Measurements from ENCODE around the gene FIBCD1.
"Not testable (repeated sequence)": the region's sequence is repeated elsewhere in the genome, so short reads cannot be mapped to it uniquely, and the experiment has no call there.

Gene FIBCD1

DNA sequence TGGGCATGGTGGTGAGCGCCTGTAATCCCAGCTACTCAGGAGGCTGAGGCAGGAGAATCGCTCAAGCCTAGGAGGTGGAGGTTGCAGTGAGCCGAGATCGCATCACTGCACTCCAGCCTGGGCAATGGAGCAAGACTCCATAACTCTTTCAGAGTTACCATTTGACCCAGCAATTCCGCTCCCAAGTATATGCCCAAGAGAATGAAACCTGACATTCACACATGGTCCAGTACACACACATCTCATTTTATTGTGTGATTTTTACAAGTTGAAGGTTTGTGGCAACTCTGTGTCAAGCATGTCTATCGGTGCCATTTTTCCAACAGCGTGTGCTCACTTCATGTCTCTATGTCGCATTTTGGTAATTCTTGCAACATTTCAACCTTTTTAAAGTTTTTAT lies 24.9 kb upstream of the FIBCD1 start:
- TF ChIP-seq POU2F2 (IDR thresholded peaks at IDR 0.05; ENCODE audit: low read depth, low read length) (no peak), POLR2AphosphoS5 (IDR thresholded peaks at IDR 0.05; ENCODE audit: low read depth, low read length) (no peak), SPI1 (IDR thresholded peaks at IDR 0.05; ENCODE audit: low read depth, low read length) (no peak), PAX5 (IDR thresholded peaks at IDR 0.05; ENCODE audit: insufficient read depth, low read length, severe bottlenecking) (no peak), TAF1 (IDR thresholded peaks at IDR 0.05; ENCODE audit: low read depth, low read length) (no peak), POLR2A (IDR thresholded peaks at IDR 0.05; ENCODE audit: low read depth, low read length) (no peak)
- no peak for FAIRE-seq
- no peak for DNase-seq (ENCODE audit: insufficient read length, low spot score)

DNA sequence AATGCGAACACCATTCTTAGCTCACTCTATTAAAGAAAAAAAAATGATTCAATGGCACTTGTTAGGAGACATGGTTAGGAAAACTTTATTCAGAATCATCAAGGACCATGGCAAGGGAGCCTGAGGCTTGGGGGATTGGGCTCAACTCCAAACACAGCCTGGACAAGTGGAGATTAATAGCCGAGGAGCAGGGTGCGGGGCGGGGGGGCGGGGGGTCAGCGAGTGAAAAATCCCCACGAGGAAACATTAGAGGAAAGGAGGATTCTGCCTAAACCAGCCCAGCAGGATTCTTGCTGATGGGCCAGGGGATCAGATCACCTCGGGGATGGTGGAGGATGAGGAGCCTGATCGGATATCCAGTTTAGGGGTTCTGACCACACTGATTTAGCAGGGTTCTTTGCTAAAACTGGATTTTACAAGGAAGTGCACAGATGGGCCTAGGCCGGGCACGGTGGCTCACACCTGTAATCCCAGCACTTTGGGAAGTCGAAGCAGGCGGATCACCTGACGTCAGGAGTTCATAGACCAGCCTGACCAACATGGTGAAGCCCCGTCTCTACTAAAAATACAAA lies 24.4 kb upstream of the FIBCD1 start:
- TF ChIP-seq PAX5 (IDR thresholded peaks at IDR 0.05; ENCODE audit: insufficient read depth, low read length, severe bottlenecking) = no peak
- no peak for TF ChIP-seq POLR2AphosphoS5 (IDR thresholded peaks at IDR 0.05; ENCODE audit: low read depth, low read length)
- TF ChIP-seq SPI1 (IDR thresholded peaks at IDR 0.05; ENCODE audit: low read depth, low read length) = no peak
- no peak for TF ChIP-seq POLR2A (IDR thresholded peaks at IDR 0.05; ENCODE audit: low read depth, low read length)
- TF ChIP-seq POU2F2 (IDR thresholded peaks at IDR 0.05; ENCODE audit: low read depth, low read length) = no peak
- no peak for TF ChIP-seq TAF1 (IDR thresholded peaks at IDR 0.05; ENCODE audit: low read depth, low read length)
- no peak for DNase-seq (ENCODE audit: insufficient read length, low spot score)
- no peak for FAIRE-seq

DNA sequence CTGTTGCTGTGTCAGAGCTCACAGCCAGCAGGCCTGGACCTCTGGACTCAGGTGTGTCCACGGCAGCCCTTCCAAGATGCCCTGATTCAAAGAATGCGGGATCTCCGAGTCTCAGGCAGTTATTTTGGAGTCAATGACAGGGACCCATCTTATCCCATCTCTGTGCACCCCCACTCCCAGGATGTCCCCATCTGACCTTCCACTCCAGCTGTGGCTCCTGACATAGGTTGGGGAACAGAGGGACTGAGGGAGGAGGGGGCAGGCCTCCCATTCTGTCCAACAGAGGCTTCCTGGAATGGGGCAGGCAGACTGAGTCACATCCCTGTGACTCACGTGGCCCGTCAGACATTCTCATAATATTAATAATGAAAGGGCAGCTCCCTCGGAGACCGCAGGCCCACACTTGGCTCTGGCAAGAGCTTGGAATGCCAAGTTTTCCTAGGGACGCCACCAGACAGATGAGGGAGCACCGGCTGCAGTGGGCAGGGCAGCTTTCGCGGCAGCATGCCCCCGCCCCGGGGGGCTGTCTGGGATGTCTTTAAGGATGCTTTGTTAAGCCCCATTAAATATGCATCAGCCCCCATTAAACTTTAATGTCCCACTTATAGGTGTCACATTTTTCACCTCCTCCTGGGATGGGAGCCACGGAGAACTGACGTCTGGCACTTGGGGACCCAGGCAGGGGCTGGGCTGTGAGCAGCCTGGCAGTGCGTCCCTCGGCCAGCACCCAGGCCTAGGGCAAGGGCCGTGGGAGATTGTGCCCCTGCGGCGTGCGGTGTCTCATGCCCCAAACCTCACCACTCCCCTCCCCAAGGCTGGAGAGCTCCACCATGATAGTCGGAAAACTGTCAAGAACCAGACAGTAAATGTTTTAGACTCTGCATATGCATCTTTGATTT lies 23.6 kb upstream of the FIBCD1 start:
- DNase-seq (ENCODE audit: insufficient read length, low spot score) (no peak), FAIRE-seq (no peak)
- TF ChIP-seq POLR2AphosphoS5 (IDR thresholded peaks at IDR 0.05; ENCODE audit: low read depth, low read length) (no peak), PAX5 (IDR thresholded peaks at IDR 0.05; ENCODE audit: insufficient read depth, low read length, severe bottlenecking) (no peak), TAF1 (IDR thresholded peaks at IDR 0.05; ENCODE audit: low read depth, low read length) (no peak), SPI1 (IDR thresholded peaks at IDR 0.05; ENCODE audit: low read depth, low read length) (no peak), POLR2A (IDR thresholded peaks at IDR 0.05; ENCODE audit: low read depth, low read length) (no peak), POU2F2 (IDR thresholded peaks at IDR 0.05; ENCODE audit: low read depth, low read length) (no peak)

DNA sequence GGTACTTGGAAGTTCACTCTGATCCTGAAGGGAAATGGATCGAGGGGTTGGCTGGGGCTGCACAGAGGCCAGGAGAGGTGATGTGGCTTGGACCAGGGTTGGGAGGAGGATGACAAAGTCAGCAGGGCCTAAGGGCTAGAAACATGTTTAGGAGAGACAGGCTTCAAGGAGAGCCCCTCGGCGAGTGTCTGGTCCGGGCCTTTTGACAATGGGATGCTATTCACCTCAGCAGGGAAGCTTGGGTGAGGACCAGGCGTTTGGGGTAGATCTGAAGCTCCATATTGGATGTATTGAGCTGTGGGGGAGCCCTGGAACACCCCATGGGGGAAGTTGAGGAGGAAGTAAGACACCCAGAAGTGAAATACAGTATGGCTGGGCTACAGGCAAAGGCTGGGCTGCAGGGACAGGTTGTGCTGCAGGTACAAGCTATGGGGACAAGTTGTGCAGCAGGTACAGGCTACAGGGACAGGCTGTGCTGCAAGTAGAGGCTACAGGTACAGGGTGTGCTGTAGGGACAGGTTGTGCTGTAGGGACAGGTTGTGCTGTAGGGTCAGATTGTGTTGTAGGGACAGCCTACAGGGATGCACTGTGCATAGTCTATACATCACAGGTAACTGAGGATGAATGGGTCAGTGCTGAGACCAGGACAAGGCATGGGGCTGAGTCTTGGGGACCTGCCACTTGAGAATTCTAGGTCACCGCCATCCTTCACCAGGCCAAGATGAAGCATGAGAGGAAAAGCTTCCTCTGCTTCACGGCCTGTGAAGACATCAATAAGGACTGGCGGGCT lies 22.7 kb upstream of the FIBCD1 start:
- DNase-seq (ENCODE audit: insufficient read length, low spot score) (no peak), FAIRE-seq (no peak)
- no peak for TF ChIP-seq POLR2AphosphoS5 (IDR thresholded peaks at IDR 0.05; ENCODE audit: low read depth, low read length)
- no peak for TF ChIP-seq SPI1 (IDR thresholded peaks at IDR 0.05; ENCODE audit: low read depth, low read length)
- no peak for TF ChIP-seq POU2F2 (IDR thresholded peaks at IDR 0.05; ENCODE audit: low read depth, low read length)
- TF ChIP-seq POLR2A (IDR thresholded peaks at IDR 0.05; ENCODE audit: low read depth, low read length) = no peak
- no peak for TF ChIP-seq PAX5 (IDR thresholded peaks at IDR 0.05; ENCODE audit: insufficient read depth, low read length, severe bottlenecking)
- TF ChIP-seq TAF1 (IDR thresholded peaks at IDR 0.05; ENCODE audit: low read depth, low read length) = no peak

DNA sequence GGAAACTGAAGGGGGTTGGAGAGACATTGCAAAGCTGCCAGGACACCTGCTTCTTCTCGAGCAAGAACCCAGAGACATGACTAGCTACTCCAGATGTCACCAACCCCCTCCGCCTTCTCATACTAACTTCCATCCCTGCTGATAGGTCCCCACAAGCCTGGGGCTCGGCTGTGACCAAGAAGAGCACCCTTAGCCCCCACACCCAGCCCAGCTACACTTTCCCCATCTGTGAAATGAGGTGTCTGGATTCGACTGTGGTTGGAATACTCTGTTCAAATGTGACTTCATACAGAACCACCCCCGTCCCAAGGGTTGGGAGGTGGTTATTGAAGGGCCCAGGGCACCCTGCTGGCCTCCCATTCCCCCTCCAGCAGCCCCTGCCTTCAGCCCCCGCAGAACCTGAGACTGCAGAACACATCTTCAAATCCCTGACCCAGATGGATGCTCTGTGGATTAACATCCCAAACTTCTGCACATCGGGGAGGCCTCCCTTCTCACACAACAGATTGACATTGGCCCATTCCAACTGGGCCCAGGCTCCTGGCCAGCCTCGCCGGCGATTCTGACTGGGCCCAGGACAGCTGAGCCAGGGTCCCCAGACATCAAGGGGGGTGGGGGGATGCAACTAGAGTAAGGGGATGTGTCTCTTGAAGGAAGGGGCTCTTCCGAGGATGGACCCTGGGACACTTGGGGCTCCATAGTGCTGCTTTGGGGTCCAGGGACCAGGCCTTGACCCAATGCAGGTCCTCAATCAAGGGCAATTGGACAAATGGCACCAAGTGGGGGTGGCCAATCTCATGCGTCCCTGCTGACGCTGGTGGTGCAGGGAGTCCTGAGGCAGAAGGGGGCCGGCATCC lies 21.7 kb upstream of the FIBCD1 start:
- no peak for TF ChIP-seq PAX5 (IDR thresholded peaks at IDR 0.05; ENCODE audit: insufficient read depth, low read length, severe bottlenecking)
- no peak for TF ChIP-seq POU2F2 (IDR thresholded peaks at IDR 0.05; ENCODE audit: low read depth, low read length)
- no peak for TF ChIP-seq SPI1 (IDR thresholded peaks at IDR 0.05; ENCODE audit: low read depth, low read length)
- no peak for TF ChIP-seq TAF1 (IDR thresholded peaks at IDR 0.05; ENCODE audit: low read depth, low read length)
- TF ChIP-seq POLR2AphosphoS5 (IDR thresholded peaks at IDR 0.05; ENCODE audit: low read depth, low read length) = no peak
- no peak for TF ChIP-seq POLR2A (IDR thresholded peaks at IDR 0.05; ENCODE audit: low read depth, low read length)
- FAIRE-seq (no peak), DNase-seq (ENCODE audit: insufficient read length, low spot score) (no peak)

DNA sequence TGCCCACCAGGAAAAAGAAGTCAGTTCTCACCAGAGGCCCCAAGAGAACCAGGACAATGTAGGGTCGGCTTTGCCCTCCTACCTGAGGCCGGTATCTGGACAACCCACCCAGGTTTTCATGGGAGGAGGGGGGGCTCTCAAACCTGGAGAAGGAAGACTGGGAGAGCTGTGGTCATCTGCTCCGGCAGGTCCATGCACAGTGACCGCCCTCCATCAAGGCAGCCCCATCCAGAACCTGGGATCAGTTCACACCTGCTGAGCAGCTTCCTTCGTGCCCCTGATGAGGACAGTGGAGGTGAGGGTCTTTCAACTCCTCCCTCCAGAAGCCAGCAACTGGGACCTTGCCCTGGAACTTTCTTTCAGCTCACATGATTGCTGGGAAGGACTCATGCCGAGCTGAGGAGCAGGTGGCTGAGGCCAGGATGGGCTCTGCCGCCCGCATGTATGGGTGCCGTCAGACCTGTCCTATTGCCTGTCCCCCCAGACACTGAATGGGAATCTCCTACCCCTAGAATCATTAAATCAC lies 20.8 kb upstream of the FIBCD1 start:
- TF ChIP-seq POLR2AphosphoS5 (IDR thresholded peaks at IDR 0.05; ENCODE audit: low read depth, low read length) (no peak), TAF1 (IDR thresholded peaks at IDR 0.05; ENCODE audit: low read depth, low read length) (no peak), POLR2A (IDR thresholded peaks at IDR 0.05; ENCODE audit: low read depth, low read length) (no peak), POU2F2 (IDR thresholded peaks at IDR 0.05; ENCODE audit: low read depth, low read length) (no peak)
- FAIRE-seq (no peak), DNase-seq (ENCODE audit: insufficient read length, low spot score) (no peak)

DNA sequence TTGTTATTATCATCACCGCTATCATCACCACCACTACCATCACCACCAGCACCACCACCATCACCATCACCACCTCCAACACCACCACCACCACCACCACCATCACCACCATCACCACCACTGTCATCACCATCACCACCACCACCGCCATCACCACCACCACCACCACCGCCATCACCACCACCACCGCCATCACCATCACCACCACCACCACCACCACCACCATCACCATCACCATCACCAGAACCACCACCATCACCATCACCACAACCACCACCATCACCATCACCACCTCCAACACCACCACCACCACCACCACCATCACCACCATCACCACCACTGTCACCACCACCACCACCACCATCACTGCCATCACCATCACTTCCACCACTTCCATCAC lies 19.5 kb upstream of the FIBCD1 start:
- not testable (repeated sequence) for FAIRE-seq; DNase-seq (ENCODE audit: insufficient read length, low spot score)

DNA sequence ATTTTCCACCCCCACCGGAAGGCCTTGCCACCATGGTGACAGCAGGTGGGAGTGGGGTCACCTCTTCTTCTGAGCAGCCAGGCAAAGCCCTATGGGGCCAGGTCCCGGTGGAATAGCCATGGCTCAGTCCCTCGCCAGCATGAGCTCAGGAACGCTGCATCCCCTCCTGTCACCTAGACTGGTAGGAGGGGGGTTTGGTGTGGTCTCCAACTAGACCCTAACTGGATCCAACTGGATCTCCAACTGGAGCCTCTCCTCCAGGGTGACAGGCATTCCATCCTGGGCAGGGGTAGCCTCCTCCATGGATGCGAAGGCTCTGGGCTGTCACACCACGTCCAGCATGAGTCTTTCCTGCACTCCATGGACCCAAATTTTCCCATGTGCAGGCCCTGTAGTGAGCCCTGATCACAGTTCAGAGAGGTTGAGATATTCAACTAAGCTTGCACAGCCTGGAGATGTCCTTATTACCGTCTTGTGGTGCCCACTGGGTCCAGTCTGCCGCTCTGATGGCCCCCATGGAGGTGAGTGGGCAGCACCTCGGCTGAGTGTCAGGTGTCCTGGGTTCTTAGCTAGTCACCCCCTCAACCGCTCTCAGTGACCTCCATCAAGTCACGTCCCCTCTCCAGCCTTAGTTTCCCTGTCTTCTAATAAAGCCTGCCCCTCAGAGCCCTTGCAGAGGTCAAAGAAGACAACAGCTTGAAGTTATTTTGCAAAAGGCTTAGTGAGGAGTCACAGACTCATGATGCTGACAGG lies 18.6 kb upstream of the FIBCD1 start:
- FAIRE-seq = no peak
- TF ChIP-seq POLR2A (IDR thresholded peaks at IDR 0.05; ENCODE audit: low read depth, low read length) = no peak
- no peak for TF ChIP-seq POLR2AphosphoS5 (IDR thresholded peaks at IDR 0.05; ENCODE audit: low read depth, low read length)
- TF ChIP-seq POU2F2 (IDR thresholded peaks at IDR 0.05; ENCODE audit: low read depth, low read length) = no peak
- no peak for TF ChIP-seq PAX5 (IDR thresholded peaks at IDR 0.05; ENCODE audit: insufficient read depth, low read length, severe bottlenecking)
- TF ChIP-seq TAF1 (IDR thresholded peaks at IDR 0.05; ENCODE audit: low read depth, low read length) = no peak
- no peak for TF ChIP-seq SPI1 (IDR thresholded peaks at IDR 0.05; ENCODE audit: low read depth, low read length)

More for the DNA sequence above, 18.6 kb upstream of the FIBCD1 start:
- DNase-seq (ENCODE audit: insufficient read length, low spot score) = no peak
